ENCODE data around the gene STYXL2. TPM values are rescaled to one million over a fixed set of nuclear protein-coding genes. Genes with fewer than 3 reads are reported as not detected.

Gene STYXL2
- total RNA-seq, 1 donor from 2014 or later, result not detected

GRCh38 chr1:167081594-167082156 lies 12.2 kb upstream of the STYXL2 start:
- no peak overlapping the region for H3K27ac Mint-ChIP-seq
- H3K9me3 Mint-ChIP-seq (ENCODE audit: low read depth), result no peaks in the 10 kb centered on the region
- no peak for DNase-seq (ENCODE audit: low spot score, unreplicated experiment)
- H3K4me3 Mint-ChIP-seq (ENCODE audit: low read depth), result no peak overlapping the region
- H3K4me1 Mint-ChIP-seq (ENCODE audit: low read depth), result peaks cover 3% of the 10 kb centered on the region
- H3K36me3 Mint-ChIP-seq (ENCODE audit: insufficient read depth), result no peaks in the 10 kb centered on the region
- no peak for TF ChIP-seq CTCF (IDR thresholded peaks at IDR 0.05; ENCODE audit: unreplicated experiment)
- H3K27me3 Mint-ChIP-seq, result peaks cover 16% of the 10 kb centered on the region

- no peak overlapping the region for H3K4me3 Mint-ChIP-seq (ENCODE audit: low read depth)
- no peaks in the 10 kb centered on the region for H3K9me3 Mint-ChIP-seq (ENCODE audit: low read depth)
- peaks cover 16% of the 10 kb centered on the region for H3K27me3 Mint-ChIP-seq
- TF ChIP-seq CTCF (IDR thresholded peaks at IDR 0.05; ENCODE audit: unreplicated experiment), result no peak
- H3K27ac Mint-ChIP-seq, result no peak overlapping the region
- no peaks in the 10 kb centered on the region for H3K36me3 Mint-ChIP-seq (ENCODE audit: insufficient read depth)
- H3K4me1 Mint-ChIP-seq (ENCODE audit: low read depth), result no peaks in the 10 kb centered on the region
- DNase-seq (ENCODE audit: low spot score, unreplicated experiment), result no peak
Measured at GRCh38 chr1:167082511-167083027, 11.3 kb upstream of the STYXL2 start.

GRCh38 chr1:167083066-167083665 lies 10.7 kb upstream of the STYXL2 start:
- Mint-ChIP-seq H3K27ac (no peak overlapping the region), H3K27me3 (peaks cover 16% of the 10 kb centered on the region)

GRCh38 chr1:167083871-167084270 lies 10.0 kb upstream of the STYXL2 start:
- Mint-ChIP-seq H3K4me1 (ENCODE audit: low read depth) (no peaks in the 10 kb centered on the region), H3K27ac (no peak overlapping the region), H3K36me3 (ENCODE audit: insufficient read depth) (no peaks in the 10 kb centered on the region), H3K9me3 (ENCODE audit: low read depth) (no peaks in the 10 kb centered on the region), H3K4me3 (ENCODE audit: low read depth) (no peak overlapping the region), H3K27me3 (peaks cover 14% of the 10 kb centered on the region)
- TF ChIP-seq CTCF (IDR thresholded peaks at IDR 0.05; ENCODE audit: unreplicated experiment), result no peak
- DNase-seq (ENCODE audit: low spot score, unreplicated experiment), result no peak

More at GRCh38 chr1:167083066-167083665, 10.7 kb upstream of the STYXL2 start:
- Mint-ChIP-seq H3K4me1 (ENCODE audit: low read depth) (no peaks in the 10 kb centered on the region), H3K4me3 (ENCODE audit: low read depth) (no peak overlapping the region), H3K9me3 (ENCODE audit: low read depth) (no peaks in the 10 kb centered on the region), H3K36me3 (ENCODE audit: insufficient read depth) (no peaks in the 10 kb centered on the region)
- TF ChIP-seq CTCF (IDR thresholded peaks at IDR 0.05; ENCODE audit: unreplicated experiment), result no peak
- no peak for DNase-seq (ENCODE audit: low spot score, unreplicated experiment)

GRCh38 chr1:167084757-167085156 lies 9.1 kb upstream of the STYXL2 start:
- peaks cover 17% of the 10 kb centered on the region for H3K27me3 Mint-ChIP-seq
- DNase-seq (ENCODE audit: low spot score, unreplicated experiment), result no peak
- H3K9me3 Mint-ChIP-seq (ENCODE audit: low read depth), result no peaks in the 10 kb centered on the region
- no peak overlapping the region for H3K4me3 Mint-ChIP-seq (ENCODE audit: low read depth)
- no peaks in the 10 kb centered on the region for H3K36me3 Mint-ChIP-seq (ENCODE audit: insufficient read depth)
- H3K27ac Mint-ChIP-seq, result no peak overlapping the region
- H3K4me1 Mint-ChIP-seq (ENCODE audit: low read depth), result no peaks in the 10 kb centered on the region
- no peak for TF ChIP-seq CTCF (IDR thresholded peaks at IDR 0.05; ENCODE audit: unreplicated experiment)
